HG03565 (cell line): Measurements from ENCODE around the gene NR2F1-AS1.
"Not testable (repeated sequence)": the region's sequence is repeated elsewhere in the genome, so short reads cannot be mapped to it uniquely, and the experiment has no call there.

Source experiments
- ATAC-seq: cut with Tn5 transposase; IDR thresholded peaks from one replicate; pipeline ENCODE4 v1.9.1; 2021; ENCODE audit warnings: mild to moderate bottlenecking, moderate library complexity; ENCODE audit not compliant: unreplicated experiment

NR2F1-AS1 gene

DNA sequence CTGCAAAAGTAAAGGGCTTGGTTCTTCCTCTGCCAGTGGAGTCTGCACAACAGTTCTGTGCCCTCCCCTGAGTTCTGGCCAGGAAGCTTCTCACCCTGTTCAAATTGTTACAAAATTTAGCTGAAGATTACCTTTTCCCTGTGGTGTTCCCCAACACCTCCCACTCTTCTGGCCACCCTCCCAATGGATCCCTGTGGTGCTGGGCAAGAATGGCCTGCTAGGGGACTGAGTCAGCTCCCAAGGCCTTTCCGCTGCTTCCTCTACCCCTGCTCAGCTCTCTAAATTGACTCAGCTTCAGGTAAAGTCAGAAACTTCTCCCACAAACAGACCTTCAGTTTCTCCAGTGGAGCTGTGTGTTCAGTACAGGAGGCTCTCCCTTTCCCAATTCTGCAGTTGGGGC lies 186.0 kb downstream of the NR2F1-AS1 start:
- ATAC-seq = no peak

DNA sequence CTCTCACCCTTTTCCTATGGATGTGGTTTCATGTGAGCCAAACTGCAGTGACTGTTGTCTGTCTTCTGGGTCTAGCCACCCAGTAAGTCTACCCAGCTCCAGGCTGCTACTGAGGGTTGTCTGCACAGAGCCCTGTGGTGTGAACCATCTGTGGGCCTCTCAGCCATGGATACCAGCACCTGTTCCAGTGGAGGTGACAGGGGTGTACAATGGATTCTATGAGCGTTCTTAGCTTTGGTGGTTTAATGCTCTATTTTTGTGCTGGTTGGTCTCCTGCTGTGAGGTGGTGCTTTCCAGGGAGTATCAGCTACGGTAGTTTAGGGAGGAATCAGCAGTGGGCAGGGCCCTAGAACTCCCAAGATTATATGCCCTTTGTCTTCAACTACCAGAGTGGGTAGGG lies 186.7 kb downstream of the NR2F1-AS1 start:
- ATAC-seq = no peak

- not testable (repeated sequence) for ATAC-seq
These were observed 189.8 kb downstream of the NR2F1-AS1 start for GRCh38 chr5:93391169-93391568.

GRCh38 chr5:93385655-93386054 lies 195.4 kb downstream of the NR2F1-AS1 start:
- no peak for ATAC-seq

DNA sequence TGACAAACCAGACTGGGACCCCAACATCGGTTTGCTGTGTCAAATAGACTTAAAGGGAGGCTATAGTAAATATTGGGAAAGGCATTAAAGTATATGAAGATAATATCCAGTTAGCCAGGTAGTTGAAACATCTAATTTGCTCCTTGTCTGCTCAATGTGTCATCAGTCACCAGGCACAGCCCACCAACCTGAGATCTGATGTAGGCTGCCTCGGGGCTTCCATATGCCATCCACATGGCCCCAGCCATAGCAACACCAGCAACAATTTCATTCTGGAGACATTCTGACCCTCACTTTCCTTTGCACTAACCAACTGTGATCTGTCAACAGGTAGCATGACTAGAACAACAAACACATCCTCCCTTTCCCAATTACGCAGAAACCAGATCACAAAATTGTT lies 196.0 kb downstream of the NR2F1-AS1 start:
- no peak for ATAC-seq

- no peak for ATAC-seq
These were observed 197.0 kb downstream of the NR2F1-AS1 start for GRCh38 chr5:93384026-93384425.

DNA sequence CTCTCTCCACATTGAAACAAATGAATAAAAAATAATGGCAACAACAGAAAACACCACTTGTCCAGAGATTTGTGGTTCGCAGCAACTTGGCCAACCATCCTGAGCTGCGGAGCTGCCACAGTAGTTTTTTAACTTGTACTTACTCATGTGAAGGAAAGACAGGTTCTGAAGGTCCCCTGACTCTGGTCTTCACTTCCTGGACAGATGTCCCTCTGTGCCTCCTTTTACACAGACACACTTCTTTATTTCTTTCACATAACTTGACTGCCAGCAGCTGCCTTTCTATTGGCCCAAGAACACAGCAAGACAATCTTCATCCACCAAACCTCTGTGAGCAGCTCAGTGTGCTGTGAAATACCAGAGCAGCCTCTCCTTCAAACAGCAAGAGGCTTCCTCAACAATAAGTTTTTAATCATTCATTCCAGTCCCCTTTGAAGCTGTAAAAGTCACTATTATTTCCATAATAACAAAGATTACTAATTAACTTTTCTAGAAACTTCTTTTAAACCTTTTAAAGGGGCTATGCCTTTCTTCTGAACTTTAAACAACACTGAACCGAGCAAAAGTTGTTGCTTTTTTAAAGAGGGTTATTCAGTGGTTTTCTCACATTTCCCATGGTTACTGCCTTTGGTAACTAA lies 198.7 kb downstream of the NR2F1-AS1 start:
- no peak for ATAC-seq

DNA sequence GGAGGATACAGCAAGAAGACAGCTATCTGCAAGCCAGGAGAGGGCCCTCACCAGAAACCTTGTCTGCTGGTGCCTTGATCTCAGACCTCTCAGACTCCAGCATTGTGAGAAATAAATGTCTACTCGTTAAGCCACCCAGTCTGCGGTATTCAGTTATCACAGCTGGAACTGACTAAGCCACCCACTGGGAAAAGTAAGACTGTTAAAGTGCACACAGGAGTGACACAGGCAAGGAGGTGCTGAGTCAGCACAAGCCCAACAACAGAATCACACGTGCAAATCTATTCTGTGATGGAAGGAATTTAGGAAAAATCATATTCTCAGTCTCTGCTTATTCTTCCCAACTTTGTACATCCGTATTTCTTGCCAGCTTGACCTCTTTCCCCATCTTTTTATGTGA lies 200.0 kb downstream of the NR2F1-AS1 start:
- ATAC-seq = no peak

GRCh38 chr5:93378073-93378472 lies 202.9 kb downstream of the NR2F1-AS1 start:
- ATAC-seq = no peak

DNA sequence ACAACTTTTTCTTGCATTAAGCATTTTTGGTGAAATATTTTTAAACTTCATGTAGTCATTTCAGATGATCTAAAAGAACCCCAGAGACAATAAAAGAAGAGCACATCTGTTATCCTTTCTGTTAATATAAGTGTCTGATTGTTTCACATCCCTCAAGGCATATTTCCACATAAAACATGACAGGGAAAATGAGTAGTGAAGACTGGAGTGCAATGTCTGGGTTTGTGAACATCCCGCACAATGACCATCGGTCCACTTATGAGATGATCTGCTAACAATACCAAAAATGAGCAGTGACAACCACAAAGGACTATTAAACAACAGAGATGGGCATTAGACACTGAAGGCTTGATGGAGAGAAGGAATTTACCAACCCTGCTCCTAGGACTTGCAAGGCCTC lies 209.1 kb downstream of the NR2F1-AS1 start:
- no peak for ATAC-seq

- ATAC-seq = no peak
These were observed 216.6 kb downstream of the NR2F1-AS1 start for GRCh38 chr5:93364378-93364777.

DNA sequence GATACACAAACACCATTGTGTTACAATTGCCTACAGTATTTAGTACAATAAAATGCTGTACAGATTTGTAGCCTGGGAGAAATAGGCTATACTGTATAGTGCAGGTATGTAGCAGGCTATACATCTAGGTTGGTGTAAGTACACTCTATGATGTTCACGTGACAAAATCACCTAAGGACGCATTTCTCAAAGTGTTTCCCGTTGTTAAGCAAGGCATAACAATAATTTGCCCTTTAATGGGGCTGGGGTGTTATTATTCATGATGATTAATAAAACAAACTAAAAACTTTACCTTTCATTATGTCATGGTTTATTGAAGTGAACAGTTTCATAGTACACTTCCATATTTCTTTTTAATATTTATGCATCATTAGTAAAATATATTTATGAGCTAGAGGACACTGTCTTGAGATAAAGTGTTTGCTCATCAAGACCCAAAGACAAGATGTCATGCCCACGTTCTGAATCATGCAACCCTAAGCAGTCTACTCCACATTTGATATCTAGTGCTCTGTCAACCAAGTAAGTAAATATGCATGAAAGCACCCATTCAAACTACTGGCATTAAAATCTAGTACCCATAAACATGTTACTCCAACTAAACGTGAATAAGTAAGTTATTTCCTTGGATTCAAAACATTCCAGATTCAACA lies 220.5 kb downstream of the NR2F1-AS1 start:
- ATAC-seq = no peak

- no peak for ATAC-seq
These were observed 221.1 kb downstream of the NR2F1-AS1 start for GRCh38 chr5:93359960-93360305.
